ENCODE data around the gene GABRB2. TPM values are rescaled to one million over a fixed set of nuclear protein-coding genes. Genes with fewer than 3 reads are reported as not detected.

GABRB2 gene
- total RNA-seq, 1 experiment from 2014 or later = not detected

DNA sequence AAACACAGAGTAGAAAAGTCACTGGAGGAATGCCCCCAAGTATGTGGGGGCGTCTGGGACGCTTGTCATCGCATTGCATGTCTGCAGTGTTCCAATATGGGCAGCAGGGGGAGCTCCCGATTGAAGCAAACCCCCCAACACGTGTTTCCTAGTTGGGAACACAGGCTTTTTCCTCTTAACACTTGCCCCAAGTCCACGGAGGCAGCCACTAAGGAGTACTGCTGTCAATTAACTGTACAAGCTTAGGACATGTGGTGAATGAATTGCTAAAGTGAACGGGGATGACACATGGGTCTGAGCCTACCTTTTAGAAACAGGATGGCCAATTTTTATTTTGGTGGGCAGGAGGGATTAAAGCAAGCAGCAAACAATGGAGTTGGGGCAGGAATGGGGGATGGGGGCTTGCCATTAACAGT is 2.2 kb downstream of the GABRB2 start:
- Mint-ChIP-seq H3K27ac (ENCODE audit: unreplicated experiment) (no peak overlapping the region), H3K4me3 (ENCODE audit: low read depth, unreplicated experiment) (no peak overlapping the region), H3K9me3 (ENCODE audit: low read depth, unreplicated experiment) (no peaks in the 10 kb centered on the region), H3K36me3 (ENCODE audit: insufficient read depth, unreplicated experiment) (peaks cover 4% of the 10 kb centered on the region), H3K4me1 (ENCODE audit: low read depth, unreplicated experiment) (peaks cover 8% of the 10 kb centered on the region), H3K27me3 (ENCODE audit: unreplicated experiment) (peaks cover 50% of the 10 kb centered on the region)
- TF ChIP-seq, protein P1, sequence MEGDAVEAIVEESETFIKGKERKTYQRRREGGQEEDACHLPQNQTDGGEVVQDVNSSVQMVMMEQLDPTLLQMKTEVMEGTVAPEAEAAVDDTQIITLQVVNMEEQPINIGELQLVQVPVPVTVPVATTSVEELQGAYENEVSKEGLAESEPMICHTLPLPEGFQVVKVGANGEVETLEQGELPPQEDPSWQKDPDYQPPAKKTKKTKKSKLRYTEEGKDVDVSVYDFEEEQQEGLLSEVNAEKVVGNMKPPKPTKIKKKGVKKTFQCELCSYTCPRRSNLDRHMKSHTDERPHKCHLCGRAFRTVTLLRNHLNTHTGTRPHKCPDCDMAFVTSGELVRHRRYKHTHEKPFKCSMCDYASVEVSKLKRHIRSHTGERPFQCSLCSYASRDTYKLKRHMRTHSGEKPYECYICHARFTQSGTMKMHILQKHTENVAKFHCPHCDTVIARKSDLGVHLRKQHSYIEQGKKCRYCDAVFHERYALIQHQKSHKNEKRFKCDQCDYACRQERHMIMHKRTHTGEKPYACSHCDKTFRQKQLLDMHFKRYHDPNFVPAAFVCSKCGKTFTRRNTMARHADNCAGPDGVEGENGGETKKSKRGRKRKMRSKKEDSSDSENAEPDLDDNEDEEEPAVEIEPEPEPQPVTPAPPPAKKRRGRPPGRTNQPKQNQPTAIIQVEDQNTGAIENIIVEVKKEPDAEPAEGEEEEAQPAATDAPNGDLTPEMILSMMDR (IDR thresholded peaks at IDR 0.05; ENCODE audit: unreplicated experiment) = peak; percentile 81
- peak; percentile 55 for DNase-seq
- intact Hi-C loops (cut with micrococcal nuclease; ENCODE audit: unreplicated experiment) = loop anchor here (1.0 to 10.0 kb wide), 3 partner anchors 1030 to 1864 kb away; no protein-coding TSS in a partner anchor
- CTCF ChIA-PET = interaction anchor here (0.8 to 1.0 kb wide), 3 partner anchors 24 to 1864 kb away, joined by 3 to 5 read pairs (median 4); no protein-coding TSS in a partner anchor
- no TSS peak for BruUV-seq (replicated peaks)

DNA sequence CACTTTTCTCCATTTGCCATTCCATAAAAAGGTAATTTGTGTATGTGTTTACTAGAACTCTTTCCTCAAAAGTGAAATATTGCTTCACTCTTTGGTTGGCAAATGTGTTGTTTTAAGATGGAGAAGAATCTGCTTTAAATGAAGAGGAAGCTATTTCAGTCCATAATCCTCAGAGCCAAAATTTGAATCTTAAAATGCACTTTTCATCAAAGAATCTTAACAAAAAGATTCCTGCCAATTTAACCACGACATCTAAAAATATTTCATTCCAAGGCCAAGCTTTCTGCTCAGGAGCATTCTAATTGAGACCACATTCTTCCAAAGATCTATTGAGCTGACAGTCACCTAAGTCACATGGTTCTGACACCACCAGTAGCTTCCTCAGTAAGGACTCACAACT is 7.5 kb downstream of the GABRB2 start:
- BruUV-seq (replicated peaks) = no TSS peak
- H3K27ac Mint-ChIP-seq (ENCODE audit: unreplicated experiment) = no peak overlapping the region
- no peaks in the 10 kb centered on the region for H3K27me3 Mint-ChIP-seq (ENCODE audit: unreplicated experiment)
- intact Hi-C loops (cut with micrococcal nuclease; ENCODE audit: unreplicated experiment) = no loop called here
- H3K36me3 Mint-ChIP-seq (ENCODE audit: insufficient read depth, unreplicated experiment) = no peaks in the 10 kb centered on the region
- H3K4me1 Mint-ChIP-seq (ENCODE audit: low read depth, unreplicated experiment) = no peaks in the 10 kb centered on the region
- DNase-seq = no peak
- H3K9me3 Mint-ChIP-seq (ENCODE audit: low read depth, unreplicated experiment) = peaks cover 15% of the 10 kb centered on the region
- TF ChIP-seq, protein P1 (IDR thresholded peaks at IDR 0.05; ENCODE audit: unreplicated experiment) = no peak
- CTCF ChIA-PET = no interaction called here
- H3K4me3 Mint-ChIP-seq (ENCODE audit: low read depth, unreplicated experiment) = no peak overlapping the region

- TF ChIP-seq, protein P1 (IDR thresholded peaks at IDR 0.05; ENCODE audit: unreplicated experiment) = no peak
- H3K4me3 Mint-ChIP-seq (ENCODE audit: low read depth, unreplicated experiment) = no peak overlapping the region
- peaks cover 16% of the 10 kb centered on the region for H3K9me3 Mint-ChIP-seq (ENCODE audit: low read depth, unreplicated experiment)
- intact Hi-C loops (cut with micrococcal nuclease; ENCODE audit: unreplicated experiment) = no loop called here
- no peaks in the 10 kb centered on the region for H3K4me1 Mint-ChIP-seq (ENCODE audit: low read depth, unreplicated experiment)
- DNase-seq = no peak
- H3K27ac Mint-ChIP-seq (ENCODE audit: unreplicated experiment) = no peak overlapping the region
- no peaks in the 10 kb centered on the region for H3K36me3 Mint-ChIP-seq (ENCODE audit: insufficient read depth, unreplicated experiment)
- no peaks in the 10 kb centered on the region for H3K27me3 Mint-ChIP-seq (ENCODE audit: unreplicated experiment)
- CTCF ChIA-PET = no interaction called here
- no TSS peak for BruUV-seq (replicated peaks)
Observed at GRCh38 chr5:161535762-161536161, 10.8 kb downstream of the GABRB2 start.

DNA sequence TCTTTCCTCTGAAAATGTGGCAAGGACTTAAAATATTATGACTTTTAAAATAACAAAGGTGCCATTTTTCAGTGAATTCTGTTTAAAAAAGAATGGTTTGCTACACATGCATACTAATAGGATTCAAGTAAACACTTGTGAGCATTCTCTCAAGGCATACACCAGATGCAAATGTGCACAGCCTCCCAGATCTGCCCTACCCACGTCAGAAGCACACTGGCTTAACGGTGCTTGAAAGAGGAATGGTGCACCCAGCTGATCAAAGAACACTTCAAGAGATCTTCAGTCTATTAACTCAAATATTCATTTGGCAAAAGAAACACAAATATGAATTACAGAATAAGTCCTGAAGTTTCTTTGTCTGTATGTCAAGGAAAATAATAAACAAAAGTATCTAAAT is 15.8 kb downstream of the GABRB2 start:
- intact Hi-C loops (cut with micrococcal nuclease; ENCODE audit: unreplicated experiment) = no loop called here
- H3K9me3 Mint-ChIP-seq (ENCODE audit: low read depth, unreplicated experiment) = peaks cover 10% of the 10 kb centered on the region
- no peaks in the 10 kb centered on the region for H3K27me3 Mint-ChIP-seq (ENCODE audit: unreplicated experiment)
- H3K4me1 Mint-ChIP-seq (ENCODE audit: low read depth, unreplicated experiment) = no peaks in the 10 kb centered on the region
- H3K27ac Mint-ChIP-seq (ENCODE audit: unreplicated experiment) = no peak overlapping the region
- no peaks in the 10 kb centered on the region for H3K36me3 Mint-ChIP-seq (ENCODE audit: insufficient read depth, unreplicated experiment)
- no peak overlapping the region for H3K4me3 Mint-ChIP-seq (ENCODE audit: low read depth, unreplicated experiment)
- no peak for DNase-seq
- CTCF ChIA-PET = no interaction called here
- TF ChIP-seq, protein P1 (IDR thresholded peaks at IDR 0.05; ENCODE audit: unreplicated experiment) = no peak
- no TSS peak for BruUV-seq (replicated peaks)

Data from Calu3 (cell line).